Brain microvascular endothelial cell (primary cell): ENCODE results near the gene STRIP1.

Source experiments
- DNase-seq: peaks from one replicate; pipeline ENCODE4 v3.0.0-alpha.2; 2020
- H3K27ac ChIP-seq: fragments of 250-450 bp; sonication (Bioruptor Pico); 2 replicates; pipeline ENCODE4 v1.5.1; 2020; ENCODE audit warnings: mild to moderate bottlenecking, moderate library complexity
- H3K27me3 ChIP-seq: fragments of 250-450 bp; sonication (Bioruptor Pico); replicated peaks from 2 replicates; pipeline ENCODE4 v1.5.1; 2020; ENCODE audit warnings: mild to moderate bottlenecking
- H3K36me3 ChIP-seq: fragments of 250-450 bp; sonication (Bioruptor Pico); replicated peaks from 2 replicates; pipeline ENCODE4 v1.5.1; 2020; ENCODE audit warnings: mild to moderate bottlenecking
- H3K4me3 ChIP-seq: 2 replicates; pipeline ENCODE4 v1.5.1; 2011; ENCODE audit warnings: low read depth, mild to moderate bottlenecking, control low read depth, low read length, moderate library complexity
- CTCF ChIP-seq: IDR thresholded peaks from 2 replicates; pipeline ENCODE4 v1.5.1; 2011; ENCODE audit warnings: low read depth, mild to moderate bottlenecking, moderate library complexity, low read length, control low read depth, inconsistent platforms; ENCODE audit errors: missing control alignments
- in situ Hi-C: cut with HindIII; loops from 2 replicates; pipeline ENCODE4 v1.10.0; 2017; ENCODE audit warnings: low sequenced_read_pairs, low pct_ligation_motif_present

Gene STRIP1

GRCh38 chr1:109997204-109997866 is 37.1 kb upstream of the STRIP1 start:
- DNase-seq, result no peak
- no peaks in the 10 kb centered on the region for H3K27me3 ChIP-seq
- TF ChIP-seq CTCF, result no peak
- no peak overlapping the region for H3K4me3 ChIP-seq
- in situ Hi-C loops, result no loop called here
- H3K36me3 ChIP-seq, result peaks cover 8% of the 10 kb centered on the region
- peak overlapping the region; percentile 5 for H3K27ac ChIP-seq

GRCh38 chr1:109997867-109998229 is 36.6 kb upstream of the STRIP1 start:
- H3K4me3 ChIP-seq, result no peak overlapping the region
- H3K27ac ChIP-seq, result no peak overlapping the region
- peaks cover 8% of the 10 kb centered on the region for H3K36me3 ChIP-seq
- H3K27me3 ChIP-seq, result no peaks in the 10 kb centered on the region
- no peak for TF ChIP-seq CTCF
- in situ Hi-C loops, result no loop called here
- no peak for DNase-seq

GRCh38 chr1:110002695-110003094 is 31.7 kb upstream of the STRIP1 start:
- in situ Hi-C loops, result no loop called here
- no peak for TF ChIP-seq CTCF

GRCh38 chr1:110003747-110004428 is 30.5 kb upstream of the STRIP1 start:
- Histone ChIP-seq H3K4me3 (peak overlapping the region; percentile 39), H3K27me3 (no peaks in the 10 kb centered on the region), H3K27ac (peak overlapping the region; percentile 87), H3K36me3 (no peaks in the 10 kb centered on the region)
- TF ChIP-seq CTCF, result no peak
- peak; percentile 98 for DNase-seq
- in situ Hi-C loops, result no loop called here

More at GRCh38 chr1:110002695-110003094, 31.7 kb upstream of the STRIP1 start:
- Histone ChIP-seq H3K27me3 (no peaks in the 10 kb centered on the region), H3K27ac (peak overlapping the region; percentile 87), H3K4me3 (no peak overlapping the region), H3K36me3 (no peaks in the 10 kb centered on the region)
- DNase-seq, result no peak

GRCh38 chr1:110004583-110004982 is 29.8 kb upstream of the STRIP1 start:
- Histone ChIP-seq H3K4me3 (peak overlapping the region; percentile 39), H3K36me3 (peaks cover 6% of the 10 kb centered on the region), H3K27me3 (no peaks in the 10 kb centered on the region), H3K27ac (peak overlapping the region; percentile 87)
- DNase-seq, result no peak
- in situ Hi-C loops, result no loop called here
- TF ChIP-seq CTCF, result no peak
